Kidney (tissue), 14 donors: ENCODE data around the gene SALL3. TPM values are rescaled to one million over a fixed set of nuclear protein-coding genes. Genes with fewer than 3 reads are reported as not detected.
A peak's percentile ranks its signal among the peaks of the same experiment; 100 is the strongest.

Source experiments
- DNase-seq, 5 donors: peaks; one replicate each; pipeline ENCODE4 v3.0.0-alpha.2; 2013 to 2020
- FAIRE-seq: peaks from 2 replicates; lab custom pipeline; 2012; peaks lifted over from hg19 to GRCh38; lab: Jason Lieb, UNC
- H3K27ac ChIP-seq, 2 donors: one replicate each; pipeline ENCODE4 v1.7.0; 2013; ENCODE audit warnings: low read depth in 2 of 2, low read length in 2 of 2, inconsistent platforms in 1 of 2
- H3K27me3 ChIP-seq: one replicate; pipeline ENCODE4 v1.7.1; 2013; ENCODE audit warnings: low read length, inconsistent platforms; ENCODE audit not compliant: control insufficient read depth, insufficient read depth
- H3K36me3 ChIP-seq, 3 donors: one replicate each; pipeline versions ENCODE4 v1.7.0 to v1.7.1; 2013; ENCODE audit warnings: low read length in 3 of 3, control low read depth in 1 of 3, inconsistent platforms in 1 of 3; ENCODE audit not compliant: insufficient read depth in 3 of 3, control insufficient read depth in 2 of 3
- H3K4me1 ChIP-seq, 3 donors: one replicate each; pipeline versions ENCODE4 v1.7.0 to v1.7.1; 2013; ENCODE audit warnings: low read length in 3 of 3, inconsistent platforms in 1 of 3, low read depth in 1 of 3; ENCODE audit not compliant: control insufficient read depth in 2 of 3, insufficient read depth in 2 of 3
- H3K4me3 ChIP-seq, 3 donors: one replicate each; pipeline versions ENCODE4 v1.7.0 to v1.8.1; 2013; ENCODE audit warnings: low read length in 3 of 3, control low read depth in 1 of 3, inconsistent platforms in 1 of 3
- H3K9ac ChIP-seq, 3 donors: one replicate each; pipeline versions ENCODE4 v1.7.0 to v1.7.1; 2013; ENCODE audit warnings: low read length in 3 of 3, control low read depth in 1 of 3, inconsistent platforms in 1 of 3
- H3K9me3 ChIP-seq, 3 donors: one replicate each; pipeline versions ENCODE4 v1.7.0 to v1.7.1; 2013; ENCODE audit warnings: low read length in 3 of 3, control low read depth in 1 of 3, inconsistent platforms in 1 of 3; ENCODE audit not compliant: control insufficient read depth in 2 of 3, insufficient read depth in 1 of 3
- intact Hi-C: fragments of 100-400 bp; cut with DNase I; formaldehyde crosslinking; loops from one replicate; pipeline ENCODE4 v1.11.1; 2022
- polyA plus RNA-seq: library from polyadenylated mRNA; stranded (reverse); fragments of 350-450 nt; fragmentation: Illumina TruSeq; extraction: RNeasy Lipid Tissue Mini Kit (QIAGEN cat#74804); gene quantifications from one replicate; pipeline ENCODE4 v1.2.3, GENCODE V29; 2014; ENCODE audit warnings: low read depth, low replicate concordance; ENCODE audit not compliant: insufficient read depth
- total RNA-seq: library from RNA; stranded (reverse); fragmentation: NEBNext Ultra II Directional; extraction: Animal tissue kit (Norgen Biotek cat#: 25700); gene quantifications from one replicate; pipeline ENCODE4 v1.2.1, GENCODE V29; 2021
- TF ChIP-seq, protein P1 (sequence below): IDR thresholded peaks from 3 replicates; pipeline ENCODE4 v1.5.1; 2012; ENCODE audit warnings: mild to moderate bottlenecking, moderate library complexity, borderline replicate concordance; ENCODE audit not compliant: insufficient read depth; ENCODE audit errors: extremely low read depth
- donor health status: control.
- donor health status: control.
- donor health status: control.
- donor health status: control.
- donor health status: control.
- donor health status: DM: yes; HTN: yes; CAD: no.
- donor health status: Normal renal cell carcinoma (clear cell type).

SALL3 gene
- total and polyA plus RNA-seq, 2 donors from 2014 or later, result 2.0 to 5.5 TPM

DNA sequence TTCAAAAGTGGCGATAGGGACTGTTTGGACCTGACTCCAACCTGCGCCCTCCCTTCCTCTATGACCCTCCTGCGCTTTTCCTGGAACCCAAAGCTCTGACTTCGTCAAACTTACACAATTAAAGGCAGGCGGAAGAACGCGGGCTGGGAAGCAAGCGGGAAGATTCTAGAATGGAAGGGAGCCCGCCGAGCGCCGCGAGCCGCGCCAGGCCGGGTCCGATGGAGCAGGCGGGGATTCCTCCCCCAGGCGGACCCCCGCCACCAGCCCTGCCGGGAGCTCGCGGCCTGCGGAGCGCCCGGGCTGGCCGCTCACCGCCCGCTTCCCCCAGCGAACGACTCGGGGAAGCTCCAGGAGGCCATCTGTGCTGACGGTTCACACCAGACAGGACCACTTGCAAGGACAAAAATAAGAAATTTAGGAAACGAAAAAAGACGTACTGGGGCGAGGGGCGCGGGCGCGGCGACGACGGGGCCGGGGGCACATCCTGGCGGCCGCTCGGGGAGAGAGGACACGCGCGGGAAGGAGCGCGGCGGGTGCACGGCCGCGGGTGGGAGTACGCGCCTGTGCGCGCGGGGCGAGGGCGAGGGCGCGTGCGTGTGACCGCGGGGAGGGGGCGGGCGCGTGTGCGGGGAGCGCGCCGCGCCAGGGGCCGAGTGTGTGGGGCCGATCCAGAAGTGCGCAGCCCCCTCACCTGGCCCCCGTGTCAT is 1.1 kb upstream of the SALL3 start:
- no peaks in the 10 kb centered on the region for H3K4me1 ChIP-seq
- peak in 2 of 5 donors; percentile 35 to 50 for DNase-seq
- H3K36me3 ChIP-seq, result no peaks in the 10 kb centered on the region
- H3K4me3 ChIP-seq, result no peak overlapping the region
- no peaks in the 10 kb centered on the region for H3K9me3 ChIP-seq
- peaks cover 55% of the 10 kb centered on the region for H3K27me3 ChIP-seq
- no peak for FAIRE-seq
- H3K9ac ChIP-seq, result no peak overlapping the region
- peak overlapping the region in 1 of 2 donors; percentile 69 for H3K27ac ChIP-seq
- intact Hi-C loops, result no loop called here
- TF ChIP-seq, protein P1, sequence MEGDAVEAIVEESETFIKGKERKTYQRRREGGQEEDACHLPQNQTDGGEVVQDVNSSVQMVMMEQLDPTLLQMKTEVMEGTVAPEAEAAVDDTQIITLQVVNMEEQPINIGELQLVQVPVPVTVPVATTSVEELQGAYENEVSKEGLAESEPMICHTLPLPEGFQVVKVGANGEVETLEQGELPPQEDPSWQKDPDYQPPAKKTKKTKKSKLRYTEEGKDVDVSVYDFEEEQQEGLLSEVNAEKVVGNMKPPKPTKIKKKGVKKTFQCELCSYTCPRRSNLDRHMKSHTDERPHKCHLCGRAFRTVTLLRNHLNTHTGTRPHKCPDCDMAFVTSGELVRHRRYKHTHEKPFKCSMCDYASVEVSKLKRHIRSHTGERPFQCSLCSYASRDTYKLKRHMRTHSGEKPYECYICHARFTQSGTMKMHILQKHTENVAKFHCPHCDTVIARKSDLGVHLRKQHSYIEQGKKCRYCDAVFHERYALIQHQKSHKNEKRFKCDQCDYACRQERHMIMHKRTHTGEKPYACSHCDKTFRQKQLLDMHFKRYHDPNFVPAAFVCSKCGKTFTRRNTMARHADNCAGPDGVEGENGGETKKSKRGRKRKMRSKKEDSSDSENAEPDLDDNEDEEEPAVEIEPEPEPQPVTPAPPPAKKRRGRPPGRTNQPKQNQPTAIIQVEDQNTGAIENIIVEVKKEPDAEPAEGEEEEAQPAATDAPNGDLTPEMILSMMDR, result no peak

DNA sequence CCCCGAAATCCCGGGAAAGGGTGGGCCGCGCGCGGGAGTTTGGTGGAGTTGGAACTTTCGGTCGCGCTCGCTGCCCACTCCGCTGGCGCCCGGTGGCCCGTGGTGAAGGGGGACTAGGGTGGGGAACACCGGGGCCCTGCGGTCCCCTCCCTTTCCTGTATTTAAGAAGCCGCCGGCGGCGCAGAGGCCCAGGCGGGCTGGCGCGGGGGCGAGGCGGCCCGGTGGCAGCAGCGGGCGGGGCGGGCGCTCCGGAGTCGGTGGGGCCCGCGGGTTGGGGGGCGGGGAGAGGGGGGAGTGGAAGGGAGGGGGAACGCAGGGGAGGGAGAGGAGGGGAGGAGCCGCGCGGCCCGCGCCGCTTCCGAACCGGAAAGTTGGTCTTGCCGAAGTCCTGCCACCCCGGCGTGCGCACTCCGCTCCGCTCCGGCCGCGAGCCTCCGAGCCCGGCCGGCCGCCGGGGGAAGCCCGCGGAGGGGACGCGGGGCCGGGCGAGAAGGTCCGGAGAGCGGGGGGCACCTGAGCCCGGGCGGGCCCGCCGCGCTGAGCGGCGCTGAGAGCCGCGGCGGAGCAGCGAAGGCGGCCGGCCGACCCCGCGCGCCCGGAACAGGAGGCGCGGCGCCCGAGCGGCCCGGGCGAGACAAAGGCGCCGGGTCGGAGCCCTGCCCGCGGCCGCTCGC is 425 bp upstream of the SALL3 start:
- Histone ChIP-seq H3K36me3 (no peaks in the 10 kb centered on the region), H3K4me1 (no peaks in the 10 kb centered on the region), H3K9me3 (no peaks in the 10 kb centered on the region), H3K27me3 (peaks cover 61% of the 10 kb centered on the region), H3K4me3 (no peak overlapping the region), H3K9ac (no peak overlapping the region), H3K27ac (no peak overlapping the region)
- intact Hi-C loops, result no loop called here
- TF ChIP-seq, protein P1, result no peak
- FAIRE-seq (no peak), DNase-seq (peak in 3 of 5 donors; percentile 39 to 65 (median 53))

DNA sequence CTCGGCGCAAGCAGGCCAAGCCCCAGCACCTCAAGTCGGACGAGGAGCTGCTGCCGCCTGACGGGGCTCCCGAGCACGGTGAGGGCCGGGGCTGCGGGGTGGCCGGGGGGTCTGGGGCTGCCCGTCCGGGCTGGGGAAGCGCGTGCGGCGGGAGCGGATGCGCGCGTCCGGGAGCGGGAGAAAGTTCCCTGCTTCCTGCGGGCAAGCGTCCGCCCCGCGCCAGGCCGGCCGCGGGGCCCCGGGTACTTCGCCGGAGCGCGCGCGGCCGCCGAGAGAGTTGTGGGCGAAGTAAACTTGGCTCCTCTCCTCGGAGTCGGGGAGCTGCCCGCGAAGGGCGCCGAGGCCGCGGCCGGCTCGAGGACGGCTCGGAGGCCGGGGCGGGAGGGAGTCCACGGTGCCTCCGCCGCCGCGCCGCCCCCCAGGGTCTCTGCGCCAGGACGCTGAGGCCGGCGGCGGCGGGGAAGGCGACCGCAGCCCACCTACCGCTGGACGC is 707 bp downstream of the SALL3 start:
- Histone ChIP-seq H3K27ac (peak overlapping the region in 1 of 2 donors; percentile 37), H3K9me3 (no peaks in the 10 kb centered on the region), H3K4me1 (no peaks in the 10 kb centered on the region), H3K27me3 (peaks cover 64% of the 10 kb centered on the region), H3K9ac (no peak overlapping the region), H3K4me3 (no peak overlapping the region), H3K36me3 (no peaks in the 10 kb centered on the region)
- FAIRE-seq (no peak), DNase-seq (peak in 2 of 5 donors; percentile 19 to 61)
- intact Hi-C loops, result no loop called here
- TF ChIP-seq, protein P1, result no peak
